Measurements from ENCODE around the gene JCAD. TPM values are rescaled to one million over a fixed set of nuclear protein-coding genes. Genes with fewer than 3 reads are reported as not detected.
A peak's percentile ranks its signal among the peaks of the same experiment; 100 is the strongest.
"Not testable (repeated sequence)": the region's sequence is repeated elsewhere in the genome, so short reads cannot be mapped to it uniquely, and the experiment has no call there.

Gene JCAD
- total and polyA plus RNA-seq, 3 experiments from 2014 or later, result 0.02 to 0.04 TPM; not detected in 1

GRCh38 chr10:30029164-30029871 is 30.1 kb downstream of the JCAD start:
- no peaks in the 10 kb centered on the region for H3K9me3 ChIP-seq (ENCODE audit: low read length)
- peak overlapping the region in 2 of 7 donors; percentile 7 to 19 for H3K4me3 Mint-ChIP-seq
- no peaks in the 10 kb centered on the region for H3K36me3 ChIP-seq (ENCODE audit: insufficient read depth, low read length)
- peaks cover 30 to 59% (median 58%) of the 10 kb centered on the region in 3 donors for H3K4me1 Mint-ChIP-seq
- POLR2A ChIA-PET, result no interaction called here
- peaks cover 46 to 48% of the 10 kb centered on the region in 2 donors for H3K27me3 Mint-ChIP-seq
- H3K27ac Mint-ChIP-seq, result peak overlapping the region in 2 of 8 donors; percentile 18 to 61
- no peak overlapping the region for H3K27ac ChIP-seq (ENCODE audit: low read depth, low read length)
- no peak for DNase-seq
- CTCF ChIA-PET, result interaction anchor here (2.3 kb wide), 1 partner anchor 31 kb away, joined by 8 read pairs; no protein-coding TSS in a partner anchor
- H3K27me3 ChIP-seq (ENCODE audit: insufficient read depth, low read length, poor library complexity, severe bottlenecking), result peaks cover 35% of the 10 kb centered on the region
- H3K4me3 ChIP-seq (ENCODE audit: low read length), result no peak overlapping the region
- H3K9me3 Mint-ChIP-seq, result peaks cover 0 to 7% (median 2%) of the 10 kb centered on the region in 5 donors
- H3K4me1 ChIP-seq (ENCODE audit: insufficient read depth, low read length), result peaks cover 38% of the 10 kb centered on the region
- no peaks in the 10 kb centered on the region for H3K36me3 Mint-ChIP-seq

GRCh38 chr10:30028738-30029030 is 30.7 kb downstream of the JCAD start:
- Mint-ChIP-seq H3K27ac (peak overlapping the region in 1 of 8 donors; percentile 64), H3K9me3 (peaks cover 0 to 7% (median 3%) of the 10 kb centered on the region in 5 donors), H3K27me3 (peaks cover 45 to 46% of the 10 kb centered on the region in 2 donors), H3K36me3 (no peaks in the 10 kb centered on the region), H3K4me1 (peaks cover 30 to 58% (median 56%) of the 10 kb centered on the region in 3 donors), H3K4me3 (no peak overlapping the region)
- H3K27ac ChIP-seq (ENCODE audit: low read depth, low read length), result no peak overlapping the region
- H3K4me1 ChIP-seq (ENCODE audit: insufficient read depth, low read length), result peaks cover 38% of the 10 kb centered on the region
- POLR2A ChIA-PET, result no interaction called here
- no peak for DNase-seq
- no peaks in the 10 kb centered on the region for H3K9me3 ChIP-seq (ENCODE audit: low read length)
- peaks cover 35% of the 10 kb centered on the region for H3K27me3 ChIP-seq (ENCODE audit: insufficient read depth, low read length, poor library complexity, severe bottlenecking)
- no peak overlapping the region for H3K4me3 ChIP-seq (ENCODE audit: low read length)
- CTCF ChIA-PET, result interaction anchor here (2.3 kb wide), 1 partner anchor 30 kb away, joined by 8 read pairs; no protein-coding TSS in a partner anchor
- H3K36me3 ChIP-seq (ENCODE audit: insufficient read depth, low read length), result no peaks in the 10 kb centered on the region

GRCh38 chr10:30028006-30028737 is 31.2 kb downstream of the JCAD start:
- H3K9me3 Mint-ChIP-seq, result peaks cover 0 to 7% (median 3%) of the 10 kb centered on the region in 5 donors
- peaks cover 38% of the 10 kb centered on the region for H3K4me1 ChIP-seq (ENCODE audit: insufficient read depth, low read length)

GRCh38 chr10:30027057-30028005 is 32.1 kb downstream of the JCAD start:
- peaks cover 28 to 52% (median 44%) of the 10 kb centered on the region in 3 donors for H3K4me1 Mint-ChIP-seq
- peaks cover 37% of the 10 kb centered on the region in 2 donors for H3K27me3 Mint-ChIP-seq

More at GRCh38 chr10:30028006-30028737, 31.2 kb downstream of the JCAD start:
- CTCF ChIA-PET, result interaction anchor here (1.0 to 2.3 kb wide), 4 partner anchors 16 to 82 kb away, joined by 3 to 8 read pairs (median 5); no protein-coding TSS in a partner anchor
- H3K27me3 ChIP-seq (ENCODE audit: insufficient read depth, low read length, poor library complexity, severe bottlenecking), result peaks cover 31% of the 10 kb centered on the region
- peaks cover 44 to 45% of the 10 kb centered on the region in 2 donors for H3K27me3 Mint-ChIP-seq
- peaks cover 28 to 54% (median 52%) of the 10 kb centered on the region in 3 donors for H3K4me1 Mint-ChIP-seq
- peak in 4 of 5 donors; percentile 5 to 60 (median 40) for DNase-seq
- H3K4me3 Mint-ChIP-seq, result peak overlapping the region; percentile 56 to 90 (median 83)
- H3K27ac ChIP-seq (ENCODE audit: low read depth, low read length), result no peak overlapping the region
- no peaks in the 10 kb centered on the region for H3K36me3 ChIP-seq (ENCODE audit: insufficient read depth, low read length)
- peak overlapping the region; percentile 61 for H3K4me3 ChIP-seq (ENCODE audit: low read length)
- no peaks in the 10 kb centered on the region for H3K36me3 Mint-ChIP-seq
- POLR2A ChIA-PET, result interaction anchor here (0.6 kb wide), 1 partner anchor 320 kb away, joined by 4 read pairs; no protein-coding TSS in a partner anchor
- no peaks in the 10 kb centered on the region for H3K9me3 ChIP-seq (ENCODE audit: low read length)
- H3K27ac Mint-ChIP-seq, result peak overlapping the region; percentile 21 to 94 (median 87)

GRCh38 chr10:30026578-30026977 is 32.8 kb downstream of the JCAD start:
- Histone ChIP-seq H3K36me3 (ENCODE audit: insufficient read depth, low read length) (no peaks in the 10 kb centered on the region), H3K27ac (ENCODE audit: low read depth, low read length) (no peak overlapping the region), H3K27me3 (ENCODE audit: insufficient read depth, low read length, poor library complexity, severe bottlenecking) (peaks cover 25% of the 10 kb centered on the region), H3K4me3 (ENCODE audit: low read length) (peak overlapping the region; percentile 35), H3K9me3 (ENCODE audit: low read length) (no peaks in the 10 kb centered on the region), H3K4me1 (ENCODE audit: insufficient read depth, low read length) (peaks cover 38% of the 10 kb centered on the region)
- Mint-ChIP-seq H3K4me1 (peaks cover 28 to 52% (median 40%) of the 10 kb centered on the region in 3 donors), H3K4me3 (peak overlapping the region in 5 of 7 donors; percentile 67 to 85 (median 83)), H3K27me3 (peaks cover 34 to 40% of the 10 kb centered on the region in 2 donors), H3K36me3 (no peaks in the 10 kb centered on the region), H3K9me3 (peaks cover 0 to 7% (median 3%) of the 10 kb centered on the region in 5 donors), H3K27ac (peak overlapping the region in 6 of 8 donors; percentile 76 to 94 (median 90))
- POLR2A ChIA-PET, result no interaction called here
- no peak for DNase-seq
- CTCF ChIA-PET, result interaction anchor here (1.0 to 2.3 kb wide), 5 partner anchors 12 to 50 kb away, joined by 3 to 8 read pairs (median 4); no protein-coding TSS in a partner anchor

More at GRCh38 chr10:30027057-30028005, 32.1 kb downstream of the JCAD start:
- Mint-ChIP-seq H3K27ac (peak overlapping the region; percentile 65 to 94 (median 88)), H3K4me3 (peak overlapping the region; percentile 56 to 90 (median 83)), H3K9me3 (peaks cover 0 to 7% (median 3%) of the 10 kb centered on the region in 5 donors), H3K36me3 (no peaks in the 10 kb centered on the region)
- ChIA-PET POLR2A (interaction anchor here (0.6 kb wide), 1 partner anchor 321 kb away, joined by 4 read pairs; no protein-coding TSS in a partner anchor), CTCF (interaction anchor here (1.0 to 2.3 kb wide), 6 partner anchors 13 to 83 kb away, joined by 3 to 8 read pairs (median 4); no protein-coding TSS in a partner anchor)
- Histone ChIP-seq H3K27ac (ENCODE audit: low read depth, low read length) (no peak overlapping the region), H3K4me3 (ENCODE audit: low read length) (peak overlapping the region; percentile 61), H3K27me3 (ENCODE audit: insufficient read depth, low read length, poor library complexity, severe bottlenecking) (peaks cover 25% of the 10 kb centered on the region), H3K4me1 (ENCODE audit: insufficient read depth, low read length) (peaks cover 38% of the 10 kb centered on the region), H3K9me3 (ENCODE audit: low read length) (no peaks in the 10 kb centered on the region), H3K36me3 (ENCODE audit: insufficient read depth, low read length) (no peaks in the 10 kb centered on the region)
- peak; percentile 74 to 98 (median 93) for DNase-seq

GRCh38 chr10:30026080-30026479 is 33.3 kb downstream of the JCAD start:
- H3K36me3 ChIP-seq (ENCODE audit: insufficient read depth, low read length), result no peaks in the 10 kb centered on the region
- no peaks in the 10 kb centered on the region for H3K9me3 ChIP-seq (ENCODE audit: low read length)
- no peak overlapping the region for H3K27ac ChIP-seq (ENCODE audit: low read depth, low read length)
- H3K27me3 ChIP-seq (ENCODE audit: insufficient read depth, low read length, poor library complexity, severe bottlenecking), result peaks cover 25% of the 10 kb centered on the region
- Mint-ChIP-seq H3K36me3 (no peaks in the 10 kb centered on the region), H3K9me3 (peaks cover 0 to 7% (median 3%) of the 10 kb centered on the region in 5 donors), H3K4me1 (peaks cover 28 to 52% (median 40%) of the 10 kb centered on the region in 3 donors), H3K4me3 (no peak overlapping the region), H3K27me3 (peaks cover 36 to 41% of the 10 kb centered on the region in 2 donors), H3K27ac (peak overlapping the region in 1 of 8 donors; percentile 94)
- no peak for DNase-seq
- no peak overlapping the region for H3K4me3 ChIP-seq (ENCODE audit: low read length)
- ChIA-PET CTCF (interaction anchor here (1.5 kb wide), 1 partner anchor 11 kb away, joined by 4 read pairs; no protein-coding TSS in a partner anchor), POLR2A (no interaction called here)
- H3K4me1 ChIP-seq (ENCODE audit: insufficient read depth, low read length), result peaks cover 38% of the 10 kb centered on the region

- peak overlapping the region in 1 of 8 donors; percentile 61 for H3K27ac Mint-ChIP-seq
- peak overlapping the region in 1 of 7 donors; percentile 29 for H3K4me3 Mint-ChIP-seq
- CTCF ChIA-PET; DNase-seq; H3K36me3 ChIP-seq (ENCODE audit: insufficient read depth, low read length); H3K27ac ChIP-seq (ENCODE audit: low read depth, low read length); H3K9me3 ChIP-seq (ENCODE audit: low read length); POLR2A ChIA-PET; H3K36me3 Mint-ChIP-seq; H3K9me3 Mint-ChIP-seq; H3K4me3 ChIP-seq (ENCODE audit: low read length): not testable (repeated sequence)
- peaks cover 28 to 48% (median 40%) of the 10 kb centered on the region in 3 donors for H3K4me1 Mint-ChIP-seq
- H3K27me3 ChIP-seq (ENCODE audit: insufficient read depth, low read length, poor library complexity, severe bottlenecking), result peaks cover 25% of the 10 kb centered on the region
- peaks cover 38% of the 10 kb centered on the region for H3K4me1 ChIP-seq (ENCODE audit: insufficient read depth, low read length)
- peaks cover 35 to 43% of the 10 kb centered on the region in 2 donors for H3K27me3 Mint-ChIP-seq
Measured at GRCh38 chr10:30025428-30025827, 34.0 kb downstream of the JCAD start.

Data from CD8-positive, alpha-beta memory T cell (primary cell).